GM15510 (cell line): ENCODE results near the gene CTDNEP1.

Experiments used
- POLR2A ChIP-seq: IDR thresholded peaks from 3 replicates; pipeline ENCODE4 v1.6.1; 2011; ENCODE audit warnings: borderline replicate concordance; ENCODE audit not compliant: insufficient read length; ENCODE audit errors: extremely low read depth

The CTDNEP1 gene

GRCh38 chr17:7203391-7203790, 48.1 kb downstream of the CTDNEP1 start:
- no peak for TF ChIP-seq POLR2A

- TF ChIP-seq POLR2A: no peak
Observed at GRCh38 chr17:7196651-7197401, 54.7 kb downstream of the CTDNEP1 start.

DNA sequence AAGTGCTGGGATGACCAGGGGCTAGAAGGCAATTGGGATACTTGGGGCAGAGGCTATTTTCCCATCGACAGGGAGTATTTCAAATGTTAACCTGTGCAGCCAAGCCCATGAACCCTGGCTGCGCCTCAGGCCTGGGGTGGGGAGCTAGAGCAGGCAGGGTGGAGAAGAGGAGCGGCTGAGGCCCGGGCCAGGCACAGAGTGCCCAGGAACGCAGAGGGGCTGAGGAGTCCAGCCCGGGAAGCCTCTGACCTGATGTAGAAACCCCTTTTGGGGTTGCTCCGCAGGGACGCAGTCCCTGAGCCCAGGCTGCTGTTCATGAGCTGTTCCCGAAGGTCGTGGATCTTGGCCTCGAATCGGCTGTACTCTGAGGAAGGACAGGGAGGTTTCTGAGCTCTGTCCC, 55.6 kb downstream of the CTDNEP1 start:
- TF ChIP-seq POLR2A: no peak
